ENCODE data around the gene ABHD17C. TPM values are rescaled to one million over a fixed set of nuclear protein-coding genes. Genes with fewer than 3 reads are reported as not detected.

Gene ABHD17C
- total and polyA plus RNA-seq, 12 donors: 1.9 to 9.9 (median 5.3) TPM

- 69 to 77% (median 71%) methylated on average over 14 to 16 of the region's 16 CpGs for WGBS, 4 donors
- H3K27me3 ChIP-seq: no peaks in the 10 kb centered on the region
- H3K4me3 ChIP-seq: no peak overlapping the region
- TF ChIP-seq POLR2A (IDR thresholded peaks at IDR 0.05) (no peak), CTCF (IDR thresholded peaks at IDR 0.05) (no peak)
- DNase-seq: no peak
- H3K9me3 ChIP-seq (replicated peaks in 1 of 3): no peaks in the 10 kb centered on the region
- intact Hi-C loops (cut with DNase I): no loop called here
- no peaks in the 10 kb centered on the region for H3K36me3 ChIP-seq (replicated peaks in 1 of 2)
- no peak overlapping the region for H3K27ac ChIP-seq
- H3K4me1 ChIP-seq (replicated peaks in 1 of 2): peaks cover 0 to 3% of the 10 kb centered on the region in 2 donors
Measured at GRCh38 chr15:80747317-80748053, 52.4 kb downstream of the ABHD17C start.

- H3K27me3 ChIP-seq: no peaks in the 10 kb centered on the region
- DNase-seq: no peak
- TF ChIP-seq POLR2A (IDR thresholded peaks at IDR 0.05) (no peak), CTCF (IDR thresholded peaks at IDR 0.05) (no peak)
- H3K27ac ChIP-seq: no peak overlapping the region
- H3K4me3 ChIP-seq: no peak overlapping the region
- no peaks in the 10 kb centered on the region for H3K36me3 ChIP-seq (replicated peaks in 1 of 2)
- intact Hi-C loops (cut with DNase I): no loop called here
- WGBS, 4 donors: 89 to 94% (median 90%) methylated on average over 6 of the region's 6 CpGs
- H3K4me1 ChIP-seq (replicated peaks in 1 of 2): peaks cover 0 to 2% of the 10 kb centered on the region in 2 donors
- no peaks in the 10 kb centered on the region for H3K9me3 ChIP-seq (replicated peaks in 1 of 3)
Measured at GRCh38 chr15:80749589-80749988, 54.5 kb downstream of the ABHD17C start.

GRCh38 chr15:80750575-80750974 is 55.5 kb downstream of the ABHD17C start:
- no peak for DNase-seq
- no peaks in the 10 kb centered on the region for H3K4me1 ChIP-seq (replicated peaks in 1 of 2)
- 96 to 100% (median 97%) methylated on average over 4 of the region's 4 CpGs for WGBS, 4 donors
- TF ChIP-seq CTCF (IDR thresholded peaks at IDR 0.05) (no peak), POLR2A (IDR thresholded peaks at IDR 0.05) (no peak)
- H3K27ac ChIP-seq: no peak overlapping the region
- no peaks in the 10 kb centered on the region for H3K36me3 ChIP-seq (replicated peaks in 1 of 2)
- no peaks in the 10 kb centered on the region for H3K27me3 ChIP-seq
- H3K4me3 ChIP-seq: no peak overlapping the region
- H3K9me3 ChIP-seq (replicated peaks in 1 of 3): no peaks in the 10 kb centered on the region
- intact Hi-C loops (cut with DNase I): no loop called here

GRCh38 chr15:80752204-80752603 is 57.1 kb downstream of the ABHD17C start:
- no peaks in the 10 kb centered on the region for H3K4me1 ChIP-seq (replicated peaks in 1 of 2)
- H3K27me3 ChIP-seq: no peaks in the 10 kb centered on the region
- no peaks in the 10 kb centered on the region for H3K9me3 ChIP-seq (replicated peaks in 1 of 3)
- 56 to 72% (median 62%) methylated on average over 4 of the region's 4 CpGs for WGBS, 4 donors
- H3K27ac ChIP-seq: no peak overlapping the region
- H3K4me3 ChIP-seq: no peak overlapping the region
- TF ChIP-seq POLR2A (IDR thresholded peaks at IDR 0.05) (no peak), CTCF (IDR thresholded peaks at IDR 0.05) (no peak)
- no peak for DNase-seq
- intact Hi-C loops (cut with DNase I): no loop called here
- no peaks in the 10 kb centered on the region for H3K36me3 ChIP-seq (replicated peaks in 1 of 2)

All from adrenal gland (tissue), 12 donors.